SIG-M5 treated with dmso at 0.1 percent for 504 hours (cell line): ENCODE data around the gene ADAMTS7.
"Not testable (repeated sequence)": the region's sequence is repeated elsewhere in the genome, so short reads cannot be mapped to it uniquely, and the experiment has no call there.

Experiments
- DNase-seq: peaks from one replicate; lab custom pipeline; 2025; ENCODE audit not compliant: unreplicated experiment; lab: John Stamatoyannopoulos, UW

The ADAMTS7 gene

DNA sequence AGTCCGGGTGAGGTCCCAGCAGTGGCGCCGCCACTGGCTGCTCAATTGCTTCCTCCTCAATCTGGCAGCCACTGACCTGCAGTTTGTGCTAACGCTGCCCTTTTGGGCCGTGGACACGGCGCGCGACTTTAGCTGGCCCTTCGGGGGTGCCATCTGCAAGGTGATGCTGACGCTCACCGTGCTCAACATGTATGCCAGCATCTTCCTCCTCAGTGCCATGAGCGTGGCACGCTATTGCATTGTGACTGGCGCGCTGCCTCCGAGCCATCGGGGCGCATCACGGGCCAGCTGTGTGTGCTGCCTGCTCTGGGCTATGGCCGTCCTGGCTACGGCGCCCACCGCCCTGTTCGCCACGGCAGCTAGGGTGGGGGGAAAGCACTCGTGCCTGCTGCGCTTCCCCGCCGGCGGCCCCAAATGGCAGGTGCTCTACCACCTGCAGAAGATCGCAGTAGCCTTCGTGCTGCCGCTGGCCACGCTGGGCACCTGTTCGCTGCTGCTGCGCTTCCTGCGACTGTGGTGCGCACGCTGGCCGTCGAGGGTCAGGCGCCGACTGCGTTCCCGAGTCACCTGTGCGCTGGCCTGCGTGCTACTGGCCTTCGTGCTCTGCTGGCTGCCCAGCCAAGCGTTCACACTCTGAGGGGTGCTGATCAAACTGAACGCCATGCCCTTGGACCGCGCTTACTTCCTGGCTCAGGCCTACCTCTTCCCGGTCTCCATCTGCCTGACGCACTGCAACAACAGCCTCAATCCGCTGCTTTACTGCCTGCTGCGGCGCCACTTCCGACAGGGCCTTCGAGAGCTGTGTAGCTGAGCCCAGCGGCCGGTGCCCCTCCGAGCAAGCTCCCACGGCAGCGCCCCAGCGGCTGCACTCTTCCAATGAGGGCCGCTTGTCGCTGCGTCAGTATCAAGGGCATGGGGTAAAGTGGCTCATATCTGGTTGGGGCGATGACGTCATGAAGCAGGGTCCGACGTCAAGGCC, 20.3 kb upstream of the ADAMTS7 start:
- no peak for DNase-seq

DNA sequence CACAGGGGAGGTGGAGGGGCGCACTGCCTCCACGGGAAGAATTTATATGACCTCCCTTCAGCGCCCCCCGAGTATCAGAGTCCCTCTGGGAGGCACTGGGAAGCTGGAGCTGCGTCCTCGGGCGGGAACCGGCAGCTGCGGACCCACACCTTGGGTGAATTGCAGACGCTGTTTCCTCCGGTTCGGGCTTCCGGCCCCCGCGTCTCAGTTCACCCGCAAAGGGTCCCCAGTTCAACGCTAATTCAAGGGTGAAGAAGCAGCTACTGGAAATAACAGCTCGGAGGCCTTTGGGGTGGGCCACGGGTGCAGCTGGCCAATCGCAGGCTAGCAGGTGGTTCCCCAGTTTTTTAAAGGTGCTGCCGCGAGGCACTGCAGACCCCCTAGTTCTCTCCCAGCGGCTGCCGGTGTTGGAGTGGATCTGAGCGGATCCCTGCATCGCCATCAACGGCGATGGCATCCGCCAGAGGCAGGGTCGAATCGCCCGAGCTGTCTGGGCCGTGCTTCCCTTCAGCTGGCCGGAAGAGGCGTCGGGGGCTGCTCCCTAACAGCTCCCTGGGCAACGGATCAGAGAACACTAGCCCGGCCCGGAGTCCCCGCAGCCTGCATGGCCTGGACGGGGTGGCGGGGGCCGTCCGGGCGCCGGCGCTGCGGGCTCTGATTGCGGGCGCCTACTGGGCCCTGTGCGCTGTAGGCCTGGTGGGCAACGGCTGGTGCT, 19.4 kb upstream of the ADAMTS7 start:
- no peak for DNase-seq

DNA sequence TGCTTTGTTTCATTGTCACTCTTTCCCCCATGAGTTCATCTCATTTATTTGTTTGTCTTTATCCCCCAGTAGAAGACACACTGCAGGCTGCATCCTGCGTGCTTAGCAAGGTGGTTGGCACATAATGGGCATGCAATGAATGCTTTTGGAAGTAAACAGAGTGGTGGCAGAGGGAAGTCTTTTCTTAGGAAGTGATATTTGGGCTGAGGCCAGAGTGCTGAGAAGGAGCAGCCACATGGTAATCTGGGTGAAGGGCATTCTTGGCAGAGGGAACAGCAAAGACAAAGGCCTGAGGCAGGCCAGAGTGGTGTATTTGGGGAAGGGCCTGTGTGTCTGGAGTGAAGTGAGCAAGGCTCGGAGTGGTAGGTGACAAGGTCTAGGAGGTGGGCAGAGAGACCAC, 17.7 kb upstream of the ADAMTS7 start:
- no peak for DNase-seq

DNA sequence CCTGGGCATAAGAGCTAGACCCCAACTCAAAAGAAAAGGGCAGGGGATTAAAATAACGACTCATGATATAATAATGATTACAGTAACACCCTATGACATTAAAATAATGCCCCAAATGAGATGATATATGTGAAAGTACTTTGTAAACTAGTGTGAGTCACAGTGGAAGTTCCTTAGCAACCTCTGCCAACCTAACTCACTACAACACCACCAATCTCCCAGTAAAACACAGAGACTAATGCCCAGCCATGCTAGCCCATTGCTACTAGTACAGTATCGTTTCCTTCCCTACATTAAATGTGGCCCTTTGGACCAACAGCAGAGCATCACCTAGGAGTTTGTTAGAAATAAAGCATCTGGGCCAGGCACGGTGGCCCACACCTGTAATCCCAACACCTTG, 11.2 kb upstream of the ADAMTS7 start:
- DNase-seq, result no peak

DNA sequence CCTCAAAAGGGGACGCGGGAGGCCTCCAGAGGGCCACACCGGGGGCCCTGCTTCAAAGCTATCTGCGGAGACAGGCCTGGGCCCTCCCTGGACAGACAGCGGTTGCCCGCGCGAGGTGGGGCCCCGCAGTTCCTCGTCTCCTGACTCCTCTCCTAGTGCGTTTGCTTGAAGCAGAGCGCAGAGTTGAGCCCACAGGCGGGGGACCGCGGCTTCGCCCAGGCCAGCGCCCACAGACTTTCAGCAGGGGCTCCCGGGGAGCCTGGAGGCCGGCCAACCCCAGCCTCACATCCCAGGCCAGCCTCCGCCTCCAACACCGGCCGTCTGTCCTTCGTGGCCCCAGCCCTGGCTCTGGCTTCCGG, 540 bp upstream of the ADAMTS7 start:
- no peak for DNase-seq

DNA sequence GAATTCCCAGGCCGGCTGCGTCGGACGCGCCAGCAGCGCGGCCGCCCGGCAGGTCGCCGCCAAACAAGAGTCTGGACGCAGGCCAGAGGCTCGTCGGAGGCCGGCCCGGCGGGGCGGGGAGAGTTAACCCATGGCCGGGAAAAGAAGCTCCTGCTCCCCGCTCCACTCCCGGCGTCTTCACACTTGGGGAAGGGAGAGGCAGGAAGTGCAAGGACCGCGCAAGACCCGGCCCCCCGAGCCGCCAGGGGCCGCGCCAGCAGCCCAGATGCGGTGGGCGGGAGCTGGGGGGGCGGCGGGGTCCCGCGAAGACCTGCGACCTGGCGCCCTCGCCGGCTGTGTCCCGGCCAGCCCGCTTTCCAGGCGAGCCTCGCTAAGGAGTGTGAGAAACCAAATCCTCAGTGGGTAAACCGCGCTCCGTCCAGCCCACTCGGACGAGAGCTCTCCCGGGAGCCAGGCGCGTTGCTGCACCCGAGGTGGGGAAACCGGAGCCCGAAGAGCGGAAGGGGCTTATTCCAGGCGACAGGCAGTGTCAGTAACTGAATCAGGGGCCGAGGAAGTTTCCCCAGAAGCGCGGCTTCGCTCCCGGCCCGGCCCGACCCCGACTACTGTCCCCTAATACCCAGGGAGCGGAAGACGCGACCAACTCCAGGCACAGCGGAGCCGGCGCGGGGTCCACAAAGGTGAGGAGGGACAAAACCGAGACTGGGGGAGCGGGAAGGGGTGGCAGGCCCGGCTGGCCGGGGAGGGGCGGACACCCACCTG, 721 bp downstream of the ADAMTS7 start:
- DNase-seq, result no peak

DNA sequence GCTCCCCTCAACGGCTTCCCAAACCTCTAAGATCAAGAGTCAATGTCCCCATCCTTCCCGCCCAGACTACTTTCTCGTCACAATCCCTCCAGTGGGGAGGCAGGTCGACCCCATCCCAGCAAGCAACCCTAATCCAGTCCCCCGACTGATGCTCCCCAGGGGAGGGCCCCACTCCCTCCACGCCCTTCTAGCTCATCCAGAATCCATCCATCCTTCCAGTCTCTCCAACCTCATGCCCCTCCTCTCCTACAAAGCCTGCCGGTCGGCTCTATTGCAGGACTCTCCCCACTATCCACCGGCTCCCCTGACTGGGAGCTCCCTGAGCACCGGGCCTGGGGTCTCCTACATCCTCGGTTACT, 1.3 kb downstream of the ADAMTS7 start:
- DNase-seq, result no peak

DNA sequence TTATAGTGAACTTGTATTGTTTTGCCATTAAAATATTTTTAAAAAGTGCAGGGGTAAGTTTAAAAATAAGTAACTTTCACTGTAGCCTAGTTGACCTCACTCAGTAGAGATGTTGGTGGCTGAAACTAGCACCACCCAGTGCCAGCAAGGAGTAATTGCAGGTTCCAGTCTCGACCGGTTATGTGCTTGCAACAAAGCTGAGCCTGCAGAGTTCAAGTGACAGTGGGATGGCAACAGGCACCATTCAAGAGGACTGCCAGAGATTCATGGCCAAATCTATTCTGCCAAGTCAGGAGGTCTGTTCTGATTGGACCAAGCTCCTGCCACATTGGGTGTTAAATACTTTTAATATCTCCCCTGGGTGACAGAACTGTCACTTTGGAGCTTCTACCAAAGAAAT, 2.7 kb downstream of the ADAMTS7 start:
- peak; percentile 72 for DNase-seq

DNA sequence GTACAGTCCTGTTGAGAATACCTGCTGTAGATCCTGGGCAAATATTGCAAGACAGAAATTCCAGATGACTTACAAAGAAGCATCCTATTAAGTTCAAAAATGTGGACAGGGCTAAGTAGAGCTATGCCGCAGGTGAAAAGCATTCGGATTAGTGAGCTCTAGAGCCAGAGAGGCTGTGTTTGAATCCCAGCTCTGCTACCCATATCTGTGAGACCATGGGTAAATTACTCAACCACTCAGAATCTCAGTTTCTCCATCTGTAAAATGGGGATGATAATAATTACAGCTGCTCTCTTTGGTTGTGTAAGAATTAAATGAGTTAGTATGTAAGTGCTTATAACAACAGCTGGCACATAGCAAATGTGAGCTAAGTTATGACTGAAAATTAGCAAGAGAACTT, 3.9 kb downstream of the ADAMTS7 start:
- DNase-seq, result no peak

DNA sequence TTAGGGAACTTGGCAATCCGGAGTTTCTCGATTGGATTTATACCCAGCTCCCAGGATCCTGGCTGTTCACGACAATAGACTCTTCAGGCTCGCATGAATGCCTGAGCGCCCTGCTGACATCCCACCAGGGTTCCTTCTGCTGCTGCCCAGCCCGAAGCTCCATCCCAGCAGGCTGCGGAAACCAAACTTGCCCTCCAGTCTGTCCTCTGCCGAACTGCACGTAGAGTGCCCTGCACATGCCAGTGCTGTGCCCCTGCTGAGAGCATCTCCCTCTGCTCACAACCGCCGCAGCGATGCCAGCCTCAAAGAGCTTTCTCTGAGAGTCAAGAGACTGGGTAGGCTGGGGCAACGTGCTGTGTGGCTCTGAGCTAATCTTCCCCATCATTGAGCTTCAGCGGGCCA, 6.9 kb downstream of the ADAMTS7 start:
- no peak for DNase-seq

DNA sequence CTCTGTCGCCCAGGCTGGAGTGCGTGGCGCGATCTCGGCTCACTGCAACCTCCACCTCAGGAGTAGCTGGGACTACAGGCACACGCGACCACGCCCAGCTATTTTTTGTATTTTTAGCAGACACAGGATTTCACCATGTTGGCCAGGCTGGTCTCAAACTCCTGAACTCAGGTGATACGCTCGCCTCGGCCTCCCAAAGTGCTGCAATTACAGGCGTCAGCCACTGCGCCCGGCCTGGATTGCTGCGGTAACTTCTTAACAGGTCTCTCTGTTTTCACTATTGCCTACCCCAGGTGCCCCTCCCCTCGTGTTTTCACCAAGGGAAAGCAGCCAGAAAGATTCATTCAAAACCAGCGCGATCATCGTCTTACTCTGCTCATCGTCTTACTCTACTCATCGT, 10.5 kb downstream of the ADAMTS7 start:
- DNase-seq, result no peak

DNA sequence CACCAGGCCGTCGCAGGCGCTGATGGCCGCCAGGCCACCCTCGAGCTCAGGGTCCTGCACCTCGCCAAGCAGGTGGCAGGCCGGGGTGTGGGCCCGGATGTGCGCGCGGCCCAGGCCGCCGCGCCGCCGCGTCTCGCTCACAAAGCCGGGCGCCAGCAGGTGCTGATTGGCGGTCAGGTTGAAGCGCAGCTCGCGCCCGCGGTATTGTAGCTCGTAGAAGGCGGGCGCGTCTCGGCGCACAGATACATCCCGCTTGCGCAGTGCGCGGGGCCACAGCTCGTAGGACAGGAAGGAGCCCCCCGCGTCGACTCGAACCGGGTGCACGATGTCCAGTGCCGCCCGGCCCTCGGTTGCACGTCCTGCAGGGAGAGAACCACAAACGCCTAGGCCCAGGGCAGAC, 11.1 kb downstream of the ADAMTS7 start:
- no peak for DNase-seq

DNA sequence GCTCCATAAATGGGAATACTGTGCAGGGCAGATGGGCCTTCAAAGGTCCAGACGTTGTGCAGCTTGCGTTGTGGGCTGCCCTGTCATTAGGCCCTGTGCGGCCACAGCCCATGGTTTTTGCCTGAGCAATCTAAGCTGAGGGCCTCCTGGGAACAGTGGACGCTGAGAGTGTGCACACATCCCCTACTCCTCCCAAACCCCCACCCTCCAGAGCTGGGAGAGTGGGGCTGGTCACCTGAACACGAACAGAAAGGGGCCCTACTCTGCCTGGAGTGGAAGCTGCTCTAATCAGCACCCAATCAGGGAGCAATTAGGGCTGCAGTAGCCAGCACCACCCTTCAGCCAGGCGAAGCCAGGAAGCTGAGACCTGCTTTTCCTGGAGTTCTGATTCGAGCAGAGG, 12.2 kb downstream of the ADAMTS7 start:
- not testable (repeated sequence) for DNase-seq

DNA sequence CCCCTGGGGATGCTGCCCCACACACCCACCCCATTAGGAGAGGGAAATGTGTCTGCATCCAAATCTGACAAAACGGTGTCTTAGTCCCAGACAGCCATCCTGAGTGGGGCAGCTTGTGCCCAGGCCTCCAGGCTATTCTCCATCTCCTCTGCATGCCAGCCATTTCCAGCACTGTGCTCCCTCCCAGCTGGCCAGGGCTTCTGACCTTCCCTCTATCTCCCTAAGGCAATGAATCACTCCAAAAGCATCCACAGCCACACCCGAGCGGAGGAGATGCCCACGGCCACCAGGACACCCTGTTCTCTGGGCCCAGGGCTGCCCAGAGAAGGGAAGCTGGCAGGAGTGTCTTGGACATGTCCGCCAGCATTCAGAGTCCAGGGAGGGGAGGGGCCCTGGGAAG, 12.9 kb downstream of the ADAMTS7 start:
- DNase-seq, result not testable (repeated sequence)

DNA sequence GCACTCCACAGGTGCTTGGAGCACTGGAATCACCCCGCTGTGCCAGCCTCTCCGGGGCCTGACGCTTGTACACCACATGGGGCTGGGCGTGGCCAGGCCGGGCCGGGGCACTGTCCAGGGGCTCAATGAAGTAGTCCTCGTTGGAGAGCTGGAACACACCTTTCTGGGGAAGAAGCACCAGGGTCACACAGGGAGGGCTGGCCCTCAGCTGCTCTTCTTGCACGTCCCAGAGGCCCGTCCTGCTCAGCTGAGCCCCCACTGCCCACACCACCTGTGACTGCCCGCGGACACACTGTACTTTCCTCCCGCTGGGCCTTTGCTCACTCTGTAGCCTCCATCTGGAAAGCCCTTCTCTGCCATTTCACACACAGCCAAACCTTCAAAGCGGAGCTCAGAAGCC, 13.3 kb downstream of the ADAMTS7 start:
- no peak for DNase-seq

DNA sequence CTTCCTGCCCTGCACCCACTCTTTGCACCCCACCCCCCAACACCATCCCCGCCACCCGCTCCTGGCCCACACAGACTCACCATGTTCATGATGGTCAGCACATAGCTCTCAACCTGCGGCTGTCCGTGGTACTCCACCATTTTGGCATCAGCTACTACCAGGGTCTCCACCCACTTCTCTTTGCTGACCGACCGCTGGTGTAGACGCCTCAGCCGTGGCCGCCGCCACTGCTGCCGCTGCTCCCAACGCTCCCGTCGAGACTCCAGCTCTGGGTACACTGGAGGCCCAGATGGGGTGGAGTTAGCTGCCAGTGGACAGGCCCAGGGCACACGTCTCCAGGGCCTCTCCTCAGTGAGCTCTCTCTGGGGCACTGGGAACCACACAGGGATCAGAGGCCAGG, 14.8 kb downstream of the ADAMTS7 start:
- no peak for DNase-seq

DNA sequence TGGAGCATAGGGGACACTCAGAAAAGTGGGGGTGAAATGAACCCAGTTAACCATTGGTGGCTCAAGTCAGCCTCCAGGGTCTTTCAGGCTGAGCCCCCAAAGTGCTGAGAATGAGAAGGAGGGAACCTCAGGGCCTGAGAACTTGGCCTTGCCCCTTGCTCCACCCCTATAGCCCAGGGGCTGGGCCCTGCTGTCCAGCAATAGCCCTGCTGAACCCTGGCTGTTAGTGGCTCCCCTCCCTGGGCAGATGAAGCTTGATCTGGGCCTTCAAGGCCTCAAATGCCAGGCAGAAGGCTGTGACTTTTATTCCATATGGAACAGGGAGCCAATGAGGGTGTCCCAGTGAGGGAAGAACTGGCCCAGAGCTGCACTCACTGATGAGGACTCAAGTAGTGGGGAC, 16.2 kb downstream of the ADAMTS7 start:
- no peak for DNase-seq

DNA sequence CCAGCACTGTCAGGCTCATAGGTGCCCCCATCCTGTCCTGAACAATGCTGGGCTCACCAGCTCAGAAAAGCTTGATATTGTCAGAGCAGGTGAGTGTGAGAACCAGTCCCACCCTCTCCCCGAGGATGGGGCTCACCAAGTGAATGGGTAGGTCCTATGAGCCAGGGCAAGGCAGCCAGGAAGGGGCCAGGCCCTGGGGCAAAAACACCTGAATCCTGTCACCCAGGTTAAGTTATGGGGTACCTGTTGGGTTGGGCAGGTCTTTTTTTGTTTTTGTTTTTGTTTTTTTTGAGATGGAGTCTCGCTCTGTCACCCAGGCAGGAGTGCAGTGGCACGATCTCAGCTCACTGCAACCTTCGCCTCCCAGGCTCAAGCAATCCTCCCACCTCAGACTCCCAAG, 16.8 kb downstream of the ADAMTS7 start:
- DNase-seq, result not testable (repeated sequence)

DNA sequence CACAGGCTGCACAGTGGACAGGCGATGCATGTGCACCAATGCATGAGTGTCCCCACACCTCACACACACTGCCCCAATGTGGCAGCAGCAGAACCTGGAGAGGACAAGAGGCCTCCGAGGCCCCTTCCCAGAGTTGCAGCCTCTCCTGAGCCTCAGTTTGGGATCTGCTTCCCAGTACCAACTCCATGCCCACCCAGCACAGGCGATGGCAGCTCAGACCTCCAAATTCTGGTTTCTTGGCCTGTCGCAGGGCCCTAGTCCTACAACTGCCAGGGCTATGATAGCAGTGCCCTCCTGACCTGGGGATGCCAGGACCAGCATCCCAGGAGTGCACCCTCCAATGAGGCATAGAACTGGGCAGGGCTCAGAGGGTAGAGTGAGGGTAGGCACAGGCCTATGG, 19.9 kb downstream of the ADAMTS7 start:
- DNase-seq, result no peak

DNA sequence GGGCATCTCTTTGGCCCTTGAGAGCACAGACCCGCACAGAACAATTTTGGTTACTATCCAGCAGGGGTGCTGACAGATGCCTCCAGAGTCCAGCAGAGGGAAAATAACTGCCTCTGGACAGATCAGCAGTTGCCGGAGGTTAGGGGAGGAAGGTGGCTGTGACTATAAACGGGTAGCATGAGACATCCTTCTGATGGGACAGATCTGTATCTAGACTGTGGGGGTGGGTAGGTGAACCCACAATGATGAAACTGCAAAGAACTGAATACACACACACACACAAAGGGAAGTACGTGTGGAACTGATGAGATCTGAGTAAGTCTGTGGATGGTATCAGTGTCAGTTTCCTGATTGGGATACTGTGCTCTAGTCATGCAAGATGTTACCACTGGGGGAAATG, 21.2 kb downstream of the ADAMTS7 start:
- no peak for DNase-seq

DNA sequence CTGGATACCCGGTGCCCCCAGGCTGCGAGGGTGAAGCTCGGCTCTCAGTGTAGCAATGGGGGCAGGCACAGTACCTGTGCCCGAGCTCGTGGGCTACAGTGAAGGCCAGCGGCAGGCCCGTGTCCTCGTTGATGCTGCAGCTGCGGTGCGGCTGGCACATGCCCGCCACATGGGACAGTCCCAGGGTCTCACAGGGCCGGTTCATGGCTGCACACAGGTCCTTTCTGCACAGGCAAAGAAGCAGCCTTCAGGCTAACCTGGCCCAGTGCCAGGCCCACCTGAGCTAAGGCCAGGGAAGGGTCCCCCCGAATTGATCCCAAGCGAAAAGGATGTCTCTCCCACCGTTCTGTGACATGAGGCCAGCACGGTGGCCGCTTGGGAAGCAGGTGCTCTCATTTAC, 21.6 kb downstream of the ADAMTS7 start:
- no peak for DNase-seq
